Thymus (tissue), 11 donors: ENCODE data around the gene TMPO. TPM values are rescaled to one million over a fixed set of nuclear protein-coding genes. Genes with fewer than 3 reads are reported as not detected.

Experiments used
- DNase-seq, 9 donors: peaks; one replicate each; pipeline ENCODE4 v3.0.0-alpha.2; 2013; ENCODE audit warnings: low spot score in 9 of 9, low read depth in 6 of 9, missing footprints in 1 of 9
- H3K27ac ChIP-seq, 2 donors: one replicate each; pipeline ENCODE4 v1.5.1; 2013; ENCODE audit warnings: control low read depth in 1 of 2, low read depth in 1 of 2, low read length in 1 of 2, mild to moderate bottlenecking in 1 of 2, moderate library complexity in 1 of 2
- H3K27me3 ChIP-seq, 2 donors: one replicate each; pipeline ENCODE4 v1.5.1; 2013; ENCODE audit warnings: low read length in 1 of 2; ENCODE audit not compliant: control insufficient read depth in 2 of 2, insufficient read depth in 1 of 2
- H3K36me3 ChIP-seq, 2 donors: one replicate each; pipeline ENCODE4 v1.5.1; 2013; ENCODE audit warnings: low read length in 1 of 2, mild to moderate bottlenecking in 1 of 2, moderate library complexity in 1 of 2; ENCODE audit not compliant: control insufficient read depth in 2 of 2, insufficient read depth in 2 of 2
- H3K4me1 ChIP-seq, 2 donors: one replicate each; pipeline ENCODE4 v1.5.1; 2013; ENCODE audit warnings: low read length in 2 of 2; ENCODE audit not compliant: control insufficient read depth in 2 of 2, insufficient read depth in 2 of 2
- H3K4me3 ChIP-seq, 2 donors: one replicate each; pipeline ENCODE4 v1.5.1; 2013; ENCODE audit warnings: low read length in 2 of 2, control low read depth in 1 of 2, mild to moderate bottlenecking in 1 of 2
- H3K9me3 ChIP-seq, 2 donors: one replicate each; pipeline ENCODE4 v1.5.1; 2013; ENCODE audit warnings: low read length in 1 of 2, mild to moderate bottlenecking in 1 of 2; ENCODE audit not compliant: control insufficient read depth in 2 of 2, insufficient read depth in 1 of 2
- WGBS: extraction: QIAGEN DNeasy Blood & Tissue Kit; methylation state at CpG from one replicate; pipeline ENCODE4 v1.1.7; 2013; 5-methylcytosine and 5-hydroxymethylcytosine counted together
- polyA plus RNA-seq: library from polyadenylated mRNA; stranded (reverse); fragments of 200-250 nt; gene quantifications from one replicate; pipeline ENCODE4 v1.2.3, GENCODE V29; 2013
- total RNA-seq: library from RNA; stranded (reverse); fragments of 120-200 nt; gene quantifications from one replicate; pipeline ENCODE4 v1.2.4, GENCODE V29; 2013
- donor health status: healthy.

TMPO gene
- total and polyA plus RNA-seq, 2 donors, result 89.7 to 271 TPM

- Histone ChIP-seq H3K4me3 (peak overlapping the region in 1 of 2 donors; percentile 99), H3K36me3 (peaks cover 8 to 29% of the 10 kb centered on the region in 2 donors), H3K27me3 (no peaks in the 10 kb centered on the region), H3K9me3 (peaks cover 0 to 10% of the 10 kb centered on the region in 2 donors), H3K4me1 (peaks cover 9 to 20% of the 10 kb centered on the region in 2 donors), H3K27ac (no peak overlapping the region)
- no peak for DNase-seq
- 82% methylated on average over 13 of the region's 13 CpGs for WGBS
Measured at GRCh38 chr12:98519257-98519907, 4.0 kb downstream of the TMPO start.

DNA sequence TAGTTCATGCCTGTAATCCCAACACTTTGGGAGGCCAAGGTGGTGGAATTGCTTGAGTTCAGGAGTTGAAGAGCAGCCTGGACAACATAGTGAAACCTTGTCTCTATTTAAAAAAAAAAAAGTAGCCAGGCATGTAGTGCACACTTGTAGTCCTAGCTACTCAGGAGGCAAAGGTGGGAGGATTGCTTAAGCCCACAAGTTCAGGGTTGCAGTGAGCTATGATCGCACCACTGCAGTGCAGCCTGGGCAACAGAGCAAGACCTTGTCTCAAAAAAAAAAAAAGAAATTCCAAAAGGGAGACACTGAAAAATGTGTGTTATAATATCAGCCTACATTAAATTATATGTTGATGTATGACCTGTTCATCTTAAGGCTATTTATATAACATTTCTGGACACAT, 14.7 kb downstream of the TMPO start:
- 98% methylated on average over 1 of the region's 1 CpG for WGBS
- H3K27me3 ChIP-seq, result no peaks in the 10 kb centered on the region
- H3K36me3 ChIP-seq, result peaks cover 45 to 80% of the 10 kb centered on the region in 2 donors
- H3K4me3 ChIP-seq, result no peak overlapping the region
- no peaks in the 10 kb centered on the region for H3K9me3 ChIP-seq
- H3K27ac ChIP-seq, result no peak overlapping the region
- no peak for DNase-seq
- H3K4me1 ChIP-seq, result no peaks in the 10 kb centered on the region

GRCh38 chr12:98532687-98533304, 17.4 kb downstream of the TMPO start:
- Histone ChIP-seq H3K36me3 (peaks cover 39 to 82% of the 10 kb centered on the region in 2 donors), H3K27ac (peak overlapping the region in 1 of 2 donors; percentile 57), H3K4me3 (no peak overlapping the region), H3K4me1 (no peaks in the 10 kb centered on the region), H3K27me3 (no peaks in the 10 kb centered on the region), H3K9me3 (no peaks in the 10 kb centered on the region)
- DNase-seq, result peak in 2 of 9 donors; percentile 29 to 56
- WGBS, result 87% methylated on average over 4 of the region's 4 CpGs

DNA sequence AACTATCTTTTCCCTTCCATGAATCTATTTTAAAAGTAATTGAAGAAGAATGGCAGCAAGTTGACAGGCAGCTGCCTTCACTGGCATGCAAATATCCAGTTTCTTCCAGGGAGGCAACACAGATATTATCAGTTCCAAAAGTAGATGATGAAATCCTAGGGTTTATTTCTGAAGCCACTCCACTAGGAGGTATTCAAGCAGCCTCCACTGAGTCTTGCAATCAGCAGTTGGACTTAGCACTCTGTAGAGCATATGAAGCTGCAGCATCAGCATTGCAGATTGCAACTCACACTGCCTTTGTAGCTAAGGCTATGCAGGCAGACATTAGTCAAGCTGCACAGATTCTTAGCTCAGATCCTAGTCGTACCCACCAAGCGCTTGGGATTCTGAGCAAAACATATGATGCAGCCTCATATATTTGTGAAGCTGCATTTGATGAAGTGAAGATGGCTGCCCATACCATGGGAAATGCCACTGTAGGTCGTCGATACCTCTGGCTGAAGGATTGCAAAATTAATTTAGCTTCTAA, 18.4 kb downstream of the TMPO start:
- Histone ChIP-seq H3K9me3 (no peaks in the 10 kb centered on the region), H3K4me3 (no peak overlapping the region), H3K27me3 (no peaks in the 10 kb centered on the region), H3K4me1 (no peaks in the 10 kb centered on the region), H3K27ac (no peak overlapping the region), H3K36me3 (peaks cover 36 to 84% of the 10 kb centered on the region in 2 donors)
- no peak for DNase-seq
- 96% methylated on average over 4 of the region's 4 CpGs for WGBS

GRCh38 chr12:98538031-98538430, 22.6 kb downstream of the TMPO start:
- DNase-seq, result no peak
- Histone ChIP-seq H3K9me3 (no peaks in the 10 kb centered on the region), H3K4me1 (no peaks in the 10 kb centered on the region), H3K4me3 (no peak overlapping the region), H3K36me3 (peaks cover 17 to 89% of the 10 kb centered on the region in 2 donors), H3K27me3 (no peaks in the 10 kb centered on the region), H3K27ac (no peak overlapping the region)
- WGBS, result 97% methylated on average over 4 of the region's 4 CpGs

DNA sequence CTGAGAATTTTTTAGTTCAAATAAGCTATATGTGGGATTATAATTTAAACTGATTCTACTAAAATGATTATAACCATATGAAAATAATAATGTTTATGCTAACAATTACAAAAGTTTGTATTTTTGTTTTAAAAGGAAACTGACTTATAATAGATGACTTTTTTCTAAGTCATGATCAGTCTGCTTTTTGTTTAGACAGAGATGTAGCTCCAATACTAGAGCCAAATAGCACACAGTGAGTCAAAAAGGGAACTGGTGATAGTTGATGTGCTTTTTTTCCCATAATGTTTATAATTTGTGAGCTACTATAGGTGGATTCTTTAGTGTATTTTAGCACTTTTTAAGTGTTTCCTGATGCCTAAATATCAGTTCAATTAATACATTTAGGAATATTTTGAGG, 28.3 kb downstream of the TMPO start:
- H3K27me3 ChIP-seq, result no peaks in the 10 kb centered on the region
- H3K27ac ChIP-seq, result no peak overlapping the region
- DNase-seq, result no peak
- no peak overlapping the region for H3K4me3 ChIP-seq
- H3K4me1 ChIP-seq, result no peaks in the 10 kb centered on the region
- H3K36me3 ChIP-seq, result peaks cover 8 to 79% of the 10 kb centered on the region in 2 donors
- H3K9me3 ChIP-seq, result no peaks in the 10 kb centered on the region

- H3K27ac ChIP-seq, result no peak overlapping the region
- no peak for DNase-seq
- H3K9me3 ChIP-seq, result no peaks in the 10 kb centered on the region
- H3K4me1 ChIP-seq, result no peaks in the 10 kb centered on the region
- 97% methylated on average over 1 of the region's 1 CpG for WGBS
- peaks cover 9 to 78% of the 10 kb centered on the region in 2 donors for H3K36me3 ChIP-seq
- no peaks in the 10 kb centered on the region for H3K27me3 ChIP-seq
- H3K4me3 ChIP-seq, result no peak overlapping the region
Measured at GRCh38 chr12:98544751-98545150, 29.4 kb downstream of the TMPO start.

DNA sequence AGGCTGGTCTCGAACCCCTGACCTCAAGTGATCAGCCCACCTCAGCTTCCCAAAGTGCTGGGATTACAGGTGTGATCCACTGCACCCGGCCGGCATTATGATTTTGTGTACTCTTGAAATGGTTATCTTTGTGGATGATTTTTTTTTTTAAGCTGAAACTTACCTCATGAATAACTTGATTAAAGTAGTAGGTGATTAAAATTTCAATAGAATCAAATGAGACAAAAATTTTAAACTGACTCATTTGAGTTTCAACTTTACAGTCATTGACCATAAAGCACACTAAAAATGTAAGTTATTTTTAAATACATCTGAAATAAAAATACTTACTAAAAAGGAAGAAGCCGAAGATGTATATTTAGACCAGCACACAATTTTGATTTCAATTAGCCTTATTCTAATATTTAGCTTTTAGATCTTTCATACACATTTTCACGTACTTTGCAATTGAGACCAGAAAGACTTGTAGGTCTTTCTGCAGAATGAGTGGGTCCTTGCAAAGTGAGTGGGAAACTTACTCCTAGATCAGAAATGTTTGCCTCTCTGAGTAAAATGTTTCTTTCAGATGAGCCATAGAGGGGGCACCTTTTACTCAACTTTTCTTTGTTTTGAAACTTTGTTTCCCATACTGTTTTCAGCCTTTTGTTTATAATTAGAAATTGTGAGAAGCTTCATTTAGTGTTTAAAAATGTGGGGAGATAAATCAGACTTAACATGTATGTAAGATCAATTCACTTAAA, 34.2 kb downstream of the TMPO start:
- DNase-seq, result no peak
- Histone ChIP-seq H3K27ac (no peak overlapping the region), H3K36me3 (peaks cover 23 to 58% of the 10 kb centered on the region in 2 donors), H3K9me3 (no peaks in the 10 kb centered on the region), H3K4me1 (no peaks in the 10 kb centered on the region), H3K27me3 (no peaks in the 10 kb centered on the region), H3K4me3 (no peak overlapping the region)
- 98% methylated on average over 5 of the region's 5 CpGs for WGBS

DNA sequence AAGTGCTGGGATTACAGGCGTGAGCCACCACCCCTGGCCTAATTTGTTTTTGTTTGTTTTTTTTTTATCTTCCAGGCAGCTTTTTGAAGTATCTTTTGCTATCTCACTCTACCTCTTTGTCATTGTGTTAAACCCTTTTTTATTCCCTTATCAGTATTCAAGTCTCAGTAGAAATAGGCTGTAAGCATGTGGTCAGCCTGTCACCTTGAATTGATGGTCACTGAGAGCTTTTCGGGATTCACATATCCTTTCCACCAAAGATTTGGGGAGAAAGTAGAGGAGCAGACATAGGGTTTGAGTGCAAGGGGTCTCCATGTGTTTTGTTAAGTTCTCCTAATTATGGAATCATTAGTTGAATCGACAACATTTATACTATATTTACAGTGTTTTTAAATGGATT, 36.4 kb downstream of the TMPO start:
- WGBS, result 97% methylated on average over 3 of the region's 3 CpGs
- no peak for DNase-seq
- Histone ChIP-seq H3K4me3 (no peak overlapping the region), H3K4me1 (no peaks in the 10 kb centered on the region), H3K27ac (no peak overlapping the region), H3K27me3 (no peaks in the 10 kb centered on the region), H3K36me3 (peaks cover 20 to 40% of the 10 kb centered on the region in 2 donors), H3K9me3 (no peaks in the 10 kb centered on the region)
